HG03045 (cell line): ENCODE data around the gene ZFR.
"Not testable (repeated sequence)": the region's sequence is repeated elsewhere in the genome, so short reads cannot be mapped to it uniquely, and the experiment has no call there.

Experiments used
- ATAC-seq: cut with Tn5 transposase; IDR thresholded peaks from one replicate; pipeline ENCODE4 v1.9.1; 2021; ENCODE audit warnings: mild to moderate bottlenecking, moderate library complexity; ENCODE audit not compliant: unreplicated experiment

The ZFR gene

GRCh38 chr5:32413466-32414263, 30.9 kb downstream of the ZFR start:
- no peak for ATAC-seq

DNA sequence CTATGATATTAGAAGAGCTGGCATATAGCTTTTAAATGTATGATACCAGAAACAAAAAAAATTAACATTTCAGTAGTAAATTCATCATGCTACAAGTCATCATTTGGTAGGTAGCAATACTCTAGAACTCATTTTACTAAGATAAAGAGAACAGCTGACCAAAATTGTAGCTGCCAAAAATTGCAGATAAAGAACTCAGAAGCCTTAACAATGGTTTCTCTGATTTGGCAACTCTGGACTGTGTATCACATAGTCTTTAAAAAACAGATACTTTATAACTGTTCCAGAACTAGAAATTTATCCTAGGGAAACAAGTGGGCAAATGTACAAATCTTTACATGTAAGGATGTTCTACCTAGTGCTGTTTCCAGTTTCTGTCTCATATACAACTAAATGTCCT, 33.9 kb downstream of the ZFR start:
- ATAC-seq: no peak

GRCh38 chr5:32406650-32407049, 37.9 kb downstream of the ZFR start:
- peak; percentile 57 for ATAC-seq

- ATAC-seq: no peak
Measured at GRCh38 chr5:32405507-32405906, 39.0 kb downstream of the ZFR start.

DNA sequence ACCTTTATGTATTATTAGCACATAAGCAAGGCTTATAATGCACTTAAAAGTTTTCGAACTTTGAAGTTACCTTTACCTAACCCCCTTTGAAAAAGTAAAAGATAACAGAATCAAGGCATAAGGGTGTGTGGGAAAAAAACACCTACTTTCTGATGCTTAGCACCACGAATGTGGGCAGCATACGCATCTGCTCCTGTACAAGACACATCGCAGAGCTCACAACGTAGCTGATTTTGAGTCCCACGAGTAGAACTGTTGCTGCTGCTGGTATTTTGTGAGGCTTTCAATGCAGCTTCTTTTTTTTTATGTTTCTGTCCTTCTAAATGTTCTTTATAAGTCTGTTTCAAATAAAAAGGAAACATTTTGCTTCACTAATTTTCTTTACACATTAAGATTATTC, 40.8 kb downstream of the ZFR start:
- no peak for ATAC-seq

- ATAC-seq: no peak
Measured at GRCh38 chr5:32400401-32400800, 44.1 kb downstream of the ZFR start.

DNA sequence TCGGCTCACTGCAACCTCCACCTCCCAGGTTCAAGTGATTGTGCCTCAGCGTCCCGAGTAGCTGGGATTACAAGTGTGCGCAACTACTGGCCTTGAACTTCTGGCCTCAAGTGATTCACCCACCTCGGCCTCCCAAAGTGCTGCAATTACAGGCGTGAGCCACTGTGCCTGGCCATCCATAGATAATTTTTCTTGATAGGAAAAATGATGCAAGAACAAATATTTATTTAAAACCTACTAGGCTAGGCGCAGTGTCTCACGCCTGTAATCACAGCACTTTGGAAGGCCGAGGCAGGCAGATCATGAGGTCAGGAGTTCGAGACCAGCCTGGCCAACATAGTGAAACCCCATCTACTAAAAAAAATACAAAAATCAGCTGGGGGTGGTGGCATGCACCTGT, 45.8 kb downstream of the ZFR start:
- ATAC-seq: not testable (repeated sequence)

GRCh38 chr5:32394981-32395380, 49.6 kb downstream of the ZFR start:
- no peak for ATAC-seq

DNA sequence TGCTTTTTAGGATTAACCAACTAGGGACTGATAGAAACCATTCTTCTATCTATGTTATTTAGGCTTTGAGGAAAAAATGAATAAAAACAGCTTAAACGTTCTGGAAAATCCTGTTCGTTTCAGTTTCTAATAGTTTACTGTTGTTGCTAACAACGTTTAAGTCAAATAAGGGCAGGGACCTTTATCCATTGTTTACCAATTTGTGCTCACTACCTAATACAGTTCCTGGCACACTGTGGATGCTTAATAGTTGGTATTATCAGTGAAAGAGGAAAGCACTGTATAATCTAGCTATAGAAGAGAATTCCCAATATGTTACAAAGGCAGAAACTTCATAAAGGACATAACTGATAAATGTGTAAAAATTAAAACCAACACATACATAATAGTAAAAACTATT, 52.5 kb downstream of the ZFR start:
- no peak for ATAC-seq

- ATAC-seq: no peak
Measured at GRCh38 chr5:32390819-32391591, 53.5 kb downstream of the ZFR start.

GRCh38 chr5:32388432-32389129, 56.0 kb downstream of the ZFR start:
- no peak for ATAC-seq

DNA sequence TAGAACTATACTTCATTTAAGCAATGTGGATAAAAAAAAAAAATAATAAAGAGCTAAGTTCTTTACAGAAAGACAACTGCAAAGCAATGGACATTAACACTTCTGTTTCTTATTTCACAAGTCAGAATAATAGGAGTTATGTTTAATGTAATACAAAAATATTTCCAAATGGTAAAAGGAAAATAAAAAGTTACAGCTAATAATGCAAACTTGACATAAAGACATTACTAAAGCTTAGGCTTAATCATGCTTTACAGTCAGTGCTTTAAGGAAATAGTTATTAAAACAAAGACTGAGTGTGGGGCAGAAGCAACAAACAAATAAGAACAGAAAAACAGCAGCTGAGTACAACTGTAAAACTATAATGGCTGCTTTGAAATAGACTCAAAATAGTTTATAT, 56.7 kb downstream of the ZFR start:
- ATAC-seq: no peak

DNA sequence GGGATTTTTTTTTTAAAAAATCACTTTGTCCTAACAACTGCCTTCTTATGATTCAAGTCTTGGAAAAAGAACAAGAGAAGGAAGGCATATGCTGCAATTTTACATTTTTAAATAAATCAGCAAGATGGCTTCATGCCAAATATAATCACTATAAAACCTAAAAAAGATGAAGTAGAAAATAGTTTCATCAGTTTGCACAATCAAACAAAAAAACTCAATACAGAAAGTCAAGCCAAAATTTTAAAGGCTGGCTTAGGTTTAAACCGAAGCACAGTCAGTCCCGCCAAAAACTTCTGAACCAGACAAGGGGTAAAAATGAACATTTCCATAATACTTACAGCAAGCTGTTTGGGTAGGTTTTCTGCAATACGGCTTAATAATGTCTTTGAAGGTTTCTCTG, 57.3 kb downstream of the ZFR start:
- ATAC-seq: no peak

GRCh38 chr5:32384621-32385020, 59.9 kb downstream of the ZFR start:
- no peak for ATAC-seq

DNA sequence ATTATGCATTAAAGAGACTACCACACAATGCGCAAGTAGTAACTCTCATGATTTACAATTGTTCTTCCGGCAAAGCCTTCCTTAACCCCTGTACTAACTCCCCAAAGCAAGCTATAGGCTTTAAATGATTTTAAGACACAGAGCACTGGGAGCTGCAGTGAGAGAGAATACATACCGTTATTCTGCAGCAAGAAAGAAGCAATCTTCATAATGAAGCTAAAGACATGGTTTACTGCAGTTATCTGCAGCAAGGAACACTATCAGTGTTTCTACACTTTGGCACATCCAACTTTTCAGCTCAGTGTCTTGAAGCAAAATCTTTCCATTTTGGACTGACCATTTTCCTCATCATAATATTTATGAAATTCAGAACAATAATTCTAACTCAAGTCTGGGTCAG, 61.0 kb downstream of the ZFR start:
- ATAC-seq: no peak

GRCh38 chr5:32383065-32383464, 61.5 kb downstream of the ZFR start:
- ATAC-seq: no peak

DNA sequence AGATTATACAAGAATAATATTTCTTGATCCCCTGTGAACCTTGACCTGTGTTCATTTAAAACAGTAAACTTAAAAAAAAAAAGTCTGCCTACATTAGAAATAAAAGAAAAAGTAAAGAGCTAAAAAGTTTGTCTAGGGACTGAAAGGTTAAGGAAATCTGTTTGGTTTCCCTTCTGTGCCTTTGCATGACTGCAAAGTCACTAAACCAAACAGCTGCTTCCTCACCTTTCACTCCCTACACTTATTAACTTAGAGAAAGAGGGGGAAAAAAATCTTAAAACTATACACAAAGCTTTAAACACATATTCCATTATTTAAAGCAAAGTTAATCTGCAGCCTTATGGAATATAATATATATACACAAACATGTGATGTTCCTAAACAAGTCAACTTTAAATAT, 65.1 kb downstream of the ZFR start:
- no peak for ATAC-seq

DNA sequence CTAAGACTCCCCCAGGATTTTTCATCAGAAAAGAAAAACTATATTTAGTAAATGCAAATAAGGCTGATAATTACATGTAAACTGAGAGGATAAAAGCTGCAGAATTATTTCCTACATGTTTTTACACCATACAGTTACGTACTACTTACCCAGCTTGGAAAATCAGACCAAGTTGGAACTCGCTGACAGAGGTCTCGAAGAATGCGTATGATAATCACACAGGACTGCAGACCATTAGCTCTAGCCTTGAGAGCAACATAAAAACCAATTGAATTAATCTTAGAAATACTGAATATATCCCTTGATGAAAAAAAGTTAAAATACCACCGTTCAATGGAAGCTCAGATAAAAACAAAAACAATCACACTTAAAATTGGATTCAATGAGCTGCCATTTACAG, 65.6 kb downstream of the ZFR start:
- no peak for ATAC-seq

GRCh38 chr5:32369542-32370155, 74.9 kb downstream of the ZFR start:
- ATAC-seq: no peak

DNA sequence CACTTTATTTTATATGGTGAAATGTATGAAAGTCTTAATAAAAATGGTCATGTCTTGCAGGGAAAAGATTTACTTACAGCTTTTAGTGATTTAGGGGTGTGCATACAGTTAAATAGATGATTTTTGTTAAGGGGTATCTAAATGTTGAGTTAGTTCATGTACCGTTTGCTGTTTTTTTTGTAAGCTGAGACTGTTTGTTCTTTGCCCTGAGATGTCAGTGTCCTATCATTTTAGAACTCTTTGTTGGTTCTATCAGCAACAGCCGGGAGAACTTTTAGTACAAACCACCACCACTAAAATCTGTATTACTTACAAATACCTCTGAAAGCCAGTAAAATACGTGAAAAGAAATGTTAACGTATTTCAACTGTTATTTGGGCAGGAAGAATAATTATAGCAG, 75.5 kb downstream of the ZFR start:
- ATAC-seq: no peak

DNA sequence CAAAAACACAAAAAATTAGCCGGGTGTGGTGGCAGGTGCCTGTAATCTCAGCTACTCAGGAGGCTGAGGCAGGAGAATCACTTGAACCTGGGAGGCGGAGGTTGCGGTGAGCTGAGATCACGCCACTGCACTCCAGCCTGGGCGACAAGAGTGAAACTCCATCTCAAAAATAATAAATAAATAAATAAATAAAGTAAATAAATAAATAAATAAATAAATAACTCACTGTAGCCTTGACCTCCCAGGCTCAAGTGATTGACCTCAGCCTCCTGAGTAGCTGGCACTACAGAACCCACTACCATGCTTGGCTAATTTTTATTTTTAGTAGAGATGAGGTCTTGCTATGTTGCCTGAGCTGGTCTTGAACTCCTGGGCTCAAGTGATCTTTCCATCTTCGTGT, 77.3 kb downstream of the ZFR start:
- ATAC-seq: not testable (repeated sequence)
